Activated T-helper 2 cell treated with anti-CD3 and anti-CD28 coated beads, Interferon-gamma antibody, Interleukin-2, Interleukin-4, amounts not matched to agents 10 μg/mL and 5 μg/mL and 100 μg/mL, durations not matched to agents 14 hours and 24 hours and 36 hours (primary cell): ENCODE data around the gene SLC16A3. TPM values are rescaled to one million over a fixed set of nuclear protein-coding genes. Genes with fewer than 3 reads are reported as not detected.
A peak's percentile ranks its signal among the peaks of the same experiment; 100 is the strongest.
"Not testable (repeated sequence)": the region's sequence is repeated elsewhere in the genome, so short reads cannot be mapped to it uniquely, and the experiment has no call there.

Experiments
- DNase-seq: peaks from one replicate; pipeline ENCODE4 v3.0.0; 2021; ENCODE audit warnings: low spot score
- H3K27ac Mint-ChIP-seq: one replicate; pipeline ENCODE4 v1.8.0; 2021; ENCODE audit warnings: mixed read lengths
- H3K27me3 Mint-ChIP-seq: one replicate; pipeline ENCODE4 v1.8.0; 2021; ENCODE audit warnings: low read depth, mixed read lengths
- H3K36me3 Mint-ChIP-seq: one replicate; pipeline ENCODE4 v1.8.0; 2021; ENCODE audit warnings: low read depth, mixed read lengths
- H3K4me1 Mint-ChIP-seq: one replicate; pipeline ENCODE4 v1.8.0; 2021; ENCODE audit warnings: low read depth, mixed read lengths
- H3K4me3 Mint-ChIP-seq: one replicate; pipeline ENCODE4 v1.8.0; 2021; ENCODE audit warnings: low read depth, mild to moderate bottlenecking, moderate library complexity, mixed read lengths
- H3K9me3 Mint-ChIP-seq: one replicate; pipeline ENCODE4 v1.8.0; 2021; ENCODE audit warnings: mixed read lengths
- intact Hi-C: fragments of 100-400 bp; cut with micrococcal nuclease; formaldehyde crosslinking; loops from one replicate; pipeline ENCODE4 v1.15.1; 2023
- total RNA-seq: library from RNA; stranded (reverse); gene quantifications from 2 replicates; pipeline ENCODE4 v1.2.3, GENCODE V29; 2022

SLC16A3 gene
- total RNA-seq, 1 donor from 2014 or later = 187 TPM

- no peak for DNase-seq
- no peak overlapping the region for H3K4me3 Mint-ChIP-seq
- H3K27ac Mint-ChIP-seq = no peak overlapping the region
- no peaks in the 10 kb centered on the region for H3K27me3 Mint-ChIP-seq
- H3K4me1 Mint-ChIP-seq = peaks cover 38% of the 10 kb centered on the region
- no peaks in the 10 kb centered on the region for H3K9me3 Mint-ChIP-seq
- intact Hi-C loops = no loop called here
- peaks cover 44% of the 10 kb centered on the region for H3K36me3 Mint-ChIP-seq
Measured at GRCh38 chr17:82195675-82196672, 32.9 kb upstream of the SLC16A3 start.

- no peak for DNase-seq
- no peaks in the 10 kb centered on the region for H3K27me3 Mint-ChIP-seq
- H3K9me3 Mint-ChIP-seq = no peaks in the 10 kb centered on the region
- H3K27ac Mint-ChIP-seq = peak overlapping the region; percentile 47
- peaks cover 41% of the 10 kb centered on the region for H3K36me3 Mint-ChIP-seq
- intact Hi-C loops = no loop called here
- H3K4me3 Mint-ChIP-seq = peak overlapping the region; percentile 61
- peaks cover 50% of the 10 kb centered on the region for H3K4me1 Mint-ChIP-seq
Measured at GRCh38 chr17:82198092-82198491, 30.8 kb upstream of the SLC16A3 start.

- DNase-seq = no peak
- Mint-ChIP-seq H3K9me3 (no peaks in the 10 kb centered on the region), H3K27ac (peak overlapping the region; percentile 90), H3K36me3 (peaks cover 30% of the 10 kb centered on the region), H3K4me1 (peaks cover 49% of the 10 kb centered on the region), H3K4me3 (peak overlapping the region; percentile 47), H3K27me3 (no peaks in the 10 kb centered on the region)
- intact Hi-C loops = no loop called here
Measured at GRCh38 chr17:82199496-82199895, 29.3 kb upstream of the SLC16A3 start.

- Mint-ChIP-seq H3K36me3 (peaks cover 26% of the 10 kb centered on the region), H3K9me3 (no peaks in the 10 kb centered on the region), H3K4me3 (peak overlapping the region; percentile 54), H3K27ac (peak overlapping the region; percentile 90), H3K27me3 (no peaks in the 10 kb centered on the region), H3K4me1 (peaks cover 54% of the 10 kb centered on the region)
- intact Hi-C loops = loop anchor here (2.0 kb wide), 1 partner anchor 17 kb away; no protein-coding TSS in a partner anchor
- no peak for DNase-seq
Measured at GRCh38 chr17:82200135-82200534, 28.7 kb upstream of the SLC16A3 start.

GRCh38 chr17:82200743-82201497 is 27.9 kb upstream of the SLC16A3 start:
- no peaks in the 10 kb centered on the region for H3K27me3 Mint-ChIP-seq

GRCh38 chr17:82201498-82201910 is 27.3 kb upstream of the SLC16A3 start:
- no peaks in the 10 kb centered on the region for H3K9me3 Mint-ChIP-seq
- DNase-seq = no peak
- no peaks in the 10 kb centered on the region for H3K27me3 Mint-ChIP-seq
- peaks cover 16% of the 10 kb centered on the region for H3K36me3 Mint-ChIP-seq
- intact Hi-C loops = loop anchor here (2.0 kb wide), 1 partner anchor 15 kb away; no protein-coding TSS in a partner anchor
- no peak overlapping the region for H3K4me3 Mint-ChIP-seq
- peaks cover 65% of the 10 kb centered on the region for H3K4me1 Mint-ChIP-seq
- no peak overlapping the region for H3K27ac Mint-ChIP-seq

More at GRCh38 chr17:82200743-82201497, 27.9 kb upstream of the SLC16A3 start:
- DNase-seq = peak; percentile 70
- Mint-ChIP-seq H3K4me1 (peaks cover 60% of the 10 kb centered on the region), H3K4me3 (peak overlapping the region; percentile 54), H3K9me3 (no peaks in the 10 kb centered on the region), H3K27ac (peak overlapping the region; percentile 90), H3K36me3 (peaks cover 19% of the 10 kb centered on the region)
- intact Hi-C loops = loop anchor here (2.0 kb wide), 1 partner anchor 16 kb away; no protein-coding TSS in a partner anchor

GRCh38 chr17:82202981-82203380 is 25.9 kb upstream of the SLC16A3 start:
- peaks cover 58% of the 10 kb centered on the region for H3K4me1 Mint-ChIP-seq
- intact Hi-C loops = no loop called here
- no peak overlapping the region for H3K4me3 Mint-ChIP-seq

GRCh38 chr17:82203920-82204319 is 24.9 kb upstream of the SLC16A3 start:
- H3K4me3 Mint-ChIP-seq = no peak overlapping the region
- peaks cover 53% of the 10 kb centered on the region for H3K4me1 Mint-ChIP-seq
- intact Hi-C loops = no loop called here

More at GRCh38 chr17:82202981-82203380, 25.9 kb upstream of the SLC16A3 start:
- no peaks in the 10 kb centered on the region for H3K9me3 Mint-ChIP-seq
- peaks cover 13% of the 10 kb centered on the region for H3K36me3 Mint-ChIP-seq
- DNase-seq = no peak
- H3K27ac Mint-ChIP-seq = peak overlapping the region; percentile 60
- no peaks in the 10 kb centered on the region for H3K27me3 Mint-ChIP-seq

GRCh38 chr17:82204831-82205719 is 23.8 kb upstream of the SLC16A3 start:
- H3K4me1 Mint-ChIP-seq = peaks cover 46% of the 10 kb centered on the region
- H3K27me3 Mint-ChIP-seq = no peaks in the 10 kb centered on the region
- H3K4me3 Mint-ChIP-seq = no peak overlapping the region
- no peaks in the 10 kb centered on the region for H3K9me3 Mint-ChIP-seq
- H3K27ac Mint-ChIP-seq = peak overlapping the region; percentile 84
- no peak for DNase-seq
- intact Hi-C loops = no loop called here
- H3K36me3 Mint-ChIP-seq = peaks cover 4% of the 10 kb centered on the region

More at GRCh38 chr17:82203920-82204319, 24.9 kb upstream of the SLC16A3 start:
- Mint-ChIP-seq H3K36me3 (peaks cover 7% of the 10 kb centered on the region), H3K27me3 (no peaks in the 10 kb centered on the region), H3K9me3 (no peaks in the 10 kb centered on the region), H3K27ac (peak overlapping the region; percentile 3)
- no peak for DNase-seq

GRCh38 chr17:82205720-82206508 is 22.9 kb upstream of the SLC16A3 start:
- peak; percentile 77 for DNase-seq
- Mint-ChIP-seq H3K4me1 (peaks cover 37% of the 10 kb centered on the region), H3K27ac (peak overlapping the region; percentile 84), H3K36me3 (peaks cover 4% of the 10 kb centered on the region), H3K9me3 (no peaks in the 10 kb centered on the region), H3K27me3 (no peaks in the 10 kb centered on the region), H3K4me3 (peak overlapping the region; percentile 48)
- intact Hi-C loops = no loop called here

GRCh38 chr17:82210655-82211054 is 18.2 kb upstream of the SLC16A3 start:
- H3K27me3 Mint-ChIP-seq, H3K4me3 Mint-ChIP-seq, intact Hi-C loops, H3K27ac Mint-ChIP-seq, H3K9me3 Mint-ChIP-seq, DNase-seq, H3K36me3 Mint-ChIP-seq: not testable (repeated sequence)
- peaks cover 27% of the 10 kb centered on the region for H3K4me1 Mint-ChIP-seq
